Skeletal muscle tissue (tissue), 4 donors: ENCODE data around the gene SMPDL3A. TPM values are rescaled to one million over a fixed set of nuclear protein-coding genes. Genes with fewer than 3 reads are reported as not detected.
A peak's percentile ranks its signal among the peaks of the same experiment; 100 is the strongest.

Experiments used
- H3K27ac ChIP-seq: one replicate; pipeline ENCODE4 v1.7.0; 2013; ENCODE audit warnings: mild to moderate bottlenecking, low read depth, low read length, inconsistent platforms
- H3K27me3 ChIP-seq, 3 donors: one replicate each; pipeline ENCODE4 v1.7.0; 2013; ENCODE audit warnings: low read length in 3 of 3; ENCODE audit not compliant: control insufficient read depth in 3 of 3, insufficient read depth in 3 of 3
- H3K36me3 ChIP-seq, 3 donors: one replicate each; pipeline ENCODE4 v1.7.0; 2013; ENCODE audit warnings: low read length in 3 of 3; ENCODE audit not compliant: control insufficient read depth in 3 of 3, insufficient read depth in 3 of 3
- H3K4me1 ChIP-seq, 3 donors: one replicate each; pipeline ENCODE4 v1.7.0; 2013; ENCODE audit warnings: low read length in 3 of 3, mild to moderate bottlenecking in 3 of 3; ENCODE audit not compliant: control insufficient read depth in 3 of 3, insufficient read depth in 3 of 3
- H3K4me3 ChIP-seq, 3 donors: one replicate each; pipeline ENCODE4 v1.7.0; 2013; ENCODE audit warnings: low read length in 3 of 3
- H3K9ac ChIP-seq, 3 donors: one replicate each; pipeline ENCODE4 v1.7.0; 2013; ENCODE audit warnings: low read length in 3 of 3, mild to moderate bottlenecking in 3 of 3, moderate library complexity in 2 of 3, low read depth in 1 of 3
- H3K9me3 ChIP-seq, 3 donors: one replicate each; pipeline ENCODE4 v1.7.0; 2013; ENCODE audit warnings: low read length in 3 of 3; ENCODE audit not compliant: control insufficient read depth in 3 of 3
- total RNA-seq: library from RNA; depleted of rRNA; stranded (reverse); fragments of >200 nt; gene quantifications from one replicate; pipeline ENCODE4 v1.2.3, GENCODE V29; 2014
- donor health status: Osteomylitis.

The SMPDL3A gene
- total RNA-seq, 1 donor from 2014 or later = 11.0 TPM

- no peaks in the 10 kb centered on the region for H3K27me3 ChIP-seq
- H3K36me3 ChIP-seq = no peaks in the 10 kb centered on the region
- peaks cover 12 to 26% (median 18%) of the 10 kb centered on the region in 3 donors for H3K4me1 ChIP-seq
- H3K27ac ChIP-seq = peak overlapping the region; percentile 94
- H3K9me3 ChIP-seq = no peaks in the 10 kb centered on the region
- H3K9ac ChIP-seq = peak overlapping the region in 2 of 3 donors; percentile 85 to 95
- H3K4me3 ChIP-seq = peak overlapping the region in 1 of 3 donors; percentile 76
Observed at GRCh38 chr6:122788208-122788607, 850 bp upstream of the SMPDL3A start.

- Histone ChIP-seq H3K27me3 (no peaks in the 10 kb centered on the region), H3K27ac (peak overlapping the region; percentile 94), H3K9ac (peak overlapping the region; percentile 85 to 98 (median 95)), H3K4me3 (peak overlapping the region; percentile 76 to 95 (median 95)), H3K9me3 (no peaks in the 10 kb centered on the region), H3K4me1 (peaks cover 12 to 26% (median 18%) of the 10 kb centered on the region in 3 donors), H3K36me3 (no peaks in the 10 kb centered on the region)
Observed at GRCh38 chr6:122788663-122789181, 336 bp upstream of the SMPDL3A start.

- H3K4me1 ChIP-seq = peaks cover 12 to 26% (median 18%) of the 10 kb centered on the region in 3 donors
- H3K27me3 ChIP-seq = no peaks in the 10 kb centered on the region
- peak overlapping the region; percentile 76 to 95 (median 95) for H3K4me3 ChIP-seq
- H3K36me3 ChIP-seq = no peaks in the 10 kb centered on the region
- H3K9me3 ChIP-seq = no peaks in the 10 kb centered on the region
- H3K9ac ChIP-seq = peak overlapping the region; percentile 85 to 98 (median 95)
- peak overlapping the region; percentile 94 for H3K27ac ChIP-seq
Observed at GRCh38 chr6:122790028-122790422, 967 bp downstream of the SMPDL3A start.

GRCh38 chr6:122790423-122791309 lies 1.6 kb downstream of the SMPDL3A start:
- Histone ChIP-seq H3K27ac (peak overlapping the region; percentile 94), H3K9me3 (no peaks in the 10 kb centered on the region), H3K36me3 (no peaks in the 10 kb centered on the region), H3K4me1 (peaks cover 12 to 26% (median 18%) of the 10 kb centered on the region in 3 donors), H3K27me3 (no peaks in the 10 kb centered on the region), H3K4me3 (peak overlapping the region; percentile 76 to 95 (median 95)), H3K9ac (peak overlapping the region; percentile 85 to 98 (median 95))

- Histone ChIP-seq H3K9ac (peak overlapping the region; percentile 85 to 98 (median 95)), H3K4me3 (peak overlapping the region; percentile 76 to 95 (median 95)), H3K4me1 (peaks cover 12 to 26% (median 18%) of the 10 kb centered on the region in 3 donors), H3K9me3 (no peaks in the 10 kb centered on the region), H3K27me3 (no peaks in the 10 kb centered on the region), H3K27ac (peak overlapping the region; percentile 94), H3K36me3 (no peaks in the 10 kb centered on the region)
Observed at GRCh38 chr6:122791310-122791679, 2.2 kb downstream of the SMPDL3A start.

- H3K27ac ChIP-seq = peak overlapping the region; percentile 17
- H3K4me3 ChIP-seq = no peak overlapping the region
- peaks cover 0 to 10% (median 8%) of the 10 kb centered on the region in 3 donors for H3K36me3 ChIP-seq
- no peaks in the 10 kb centered on the region for H3K27me3 ChIP-seq
- H3K9ac ChIP-seq = no peak overlapping the region
- no peaks in the 10 kb centered on the region for H3K9me3 ChIP-seq
- H3K4me1 ChIP-seq = peaks cover 12 to 26% (median 18%) of the 10 kb centered on the region in 3 donors
Observed at GRCh38 chr6:122792766-122793165, 3.7 kb downstream of the SMPDL3A start.

GRCh38 chr6:122797537-122797936 lies 8.5 kb downstream of the SMPDL3A start:
- peak overlapping the region; percentile 38 for H3K27ac ChIP-seq
- H3K27me3 ChIP-seq = no peaks in the 10 kb centered on the region
- peaks cover 8 to 19% (median 9%) of the 10 kb centered on the region in 3 donors for H3K4me1 ChIP-seq

GRCh38 chr6:122798099-122798641 lies 9.1 kb downstream of the SMPDL3A start:
- peaks cover 8 to 12% (median 9%) of the 10 kb centered on the region in 3 donors for H3K4me1 ChIP-seq
- peaks cover 0 to 27% (median 19%) of the 10 kb centered on the region in 3 donors for H3K36me3 ChIP-seq
- H3K9me3 ChIP-seq = no peaks in the 10 kb centered on the region
- peak overlapping the region; percentile 38 for H3K27ac ChIP-seq
- H3K27me3 ChIP-seq = no peaks in the 10 kb centered on the region
- no peak overlapping the region for H3K4me3 ChIP-seq
- no peak overlapping the region for H3K9ac ChIP-seq

More at GRCh38 chr6:122797537-122797936, 8.5 kb downstream of the SMPDL3A start:
- Histone ChIP-seq H3K36me3 (peaks cover 0 to 26% (median 19%) of the 10 kb centered on the region in 3 donors), H3K9ac (no peak overlapping the region), H3K9me3 (no peaks in the 10 kb centered on the region), H3K4me3 (no peak overlapping the region)

- Histone ChIP-seq H3K4me1 (peaks cover 8 to 12% (median 9%) of the 10 kb centered on the region in 3 donors), H3K9ac (no peak overlapping the region), H3K36me3 (peaks cover 0 to 27% (median 19%) of the 10 kb centered on the region in 3 donors), H3K4me3 (no peak overlapping the region), H3K27me3 (no peaks in the 10 kb centered on the region), H3K9me3 (no peaks in the 10 kb centered on the region), H3K27ac (peak overlapping the region; percentile 38)
Observed at GRCh38 chr6:122799140-122799745, 10.2 kb downstream of the SMPDL3A start.
